ENCODE data around the gene BPIFA1. TPM values are rescaled to one million over a fixed set of nuclear protein-coding genes. Genes with fewer than 3 reads are reported as not detected.

The BPIFA1 gene
- not detected for polyA plus RNA-seq

- no peak for DNase-seq
- H3K4me3 Mint-ChIP-seq: no peak within 1 kb of the TSS
- no peaks in the 10 kb centered on the region for H3K9me3 Mint-ChIP-seq
- H3K4me1 Mint-ChIP-seq: peaks cover 0 to 3% of the 10 kb centered on the region in 2 donors
- H3K27ac Mint-ChIP-seq: no peak within 1 kb of the TSS
- no peaks in the 10 kb centered on the region for H3K36me3 Mint-ChIP-seq
- H3K27me3 Mint-ChIP-seq (ENCODE audit: low read depth in 3 of 3): peaks cover 3 to 8% (median 4%) of the 10 kb centered on the region in 3 donors
Measured at GRCh38 chr20:33235696-33236095, at the start of gene BPIFA1. Gene BPIFA1, plus strand, starts transcription at chr20:33235996. Its CDS starts 1,716 bp downstream, at chr20:33237712.

GRCh38 chr20:33187491-33187890 is 48.3 kb upstream of the BPIFA1 start:
- DNase-seq: no peak
- Mint-ChIP-seq H3K4me1 (no peaks in the 10 kb centered on the region), H3K27ac (no peak overlapping the region), H3K36me3 (no peaks in the 10 kb centered on the region), H3K9me3 (peaks cover 0 to 3% (median 0%) of the 10 kb centered on the region in 6 donors), H3K27me3 (ENCODE audit: low read depth in 3 of 3) (peaks cover 2 to 10% (median 3%) of the 10 kb centered on the region in 3 donors), H3K4me3 (no peak overlapping the region)

GRCh38 chr20:33188421-33188820 is 47.4 kb upstream of the BPIFA1 start:
- H3K27me3 Mint-ChIP-seq (ENCODE audit: low read depth in 3 of 3): peaks cover 2 to 16% (median 3%) of the 10 kb centered on the region in 3 donors
- DNase-seq: no peak
- no peaks in the 10 kb centered on the region for H3K4me1 Mint-ChIP-seq
- no peaks in the 10 kb centered on the region for H3K36me3 Mint-ChIP-seq
- H3K27ac Mint-ChIP-seq: no peak overlapping the region
- no peak overlapping the region for H3K4me3 Mint-ChIP-seq
- H3K9me3 Mint-ChIP-seq: peaks cover 0 to under 1% (median 0%) of the 10 kb centered on the region in 6 donors

DNA sequence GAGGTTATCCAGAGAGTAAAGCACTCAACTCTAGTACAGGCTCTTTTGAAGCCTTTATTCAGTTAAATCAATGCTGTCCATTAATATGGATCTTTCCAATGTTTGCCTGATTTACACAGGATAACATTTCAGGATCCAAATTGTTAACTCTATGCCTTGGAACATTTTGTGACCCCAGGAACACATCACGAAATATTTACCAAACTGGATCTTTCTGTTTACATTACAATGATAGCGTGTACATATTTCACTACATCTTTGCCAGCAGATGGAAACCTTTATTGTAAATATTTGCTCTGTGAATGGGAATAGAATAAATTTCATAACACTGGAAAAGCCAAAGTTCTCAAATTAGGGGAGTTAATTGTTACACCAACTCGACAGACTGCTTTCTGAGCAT is 44.3 kb upstream of the BPIFA1 start:
- Mint-ChIP-seq H3K36me3 (no peaks in the 10 kb centered on the region), H3K4me3 (no peak overlapping the region), H3K27me3 (ENCODE audit: low read depth in 3 of 3) (peaks cover 0 to 17% (median 3%) of the 10 kb centered on the region in 3 donors), H3K4me1 (no peaks in the 10 kb centered on the region), H3K9me3 (no peaks in the 10 kb centered on the region), H3K27ac (no peak overlapping the region)
- no peak for DNase-seq

DNA sequence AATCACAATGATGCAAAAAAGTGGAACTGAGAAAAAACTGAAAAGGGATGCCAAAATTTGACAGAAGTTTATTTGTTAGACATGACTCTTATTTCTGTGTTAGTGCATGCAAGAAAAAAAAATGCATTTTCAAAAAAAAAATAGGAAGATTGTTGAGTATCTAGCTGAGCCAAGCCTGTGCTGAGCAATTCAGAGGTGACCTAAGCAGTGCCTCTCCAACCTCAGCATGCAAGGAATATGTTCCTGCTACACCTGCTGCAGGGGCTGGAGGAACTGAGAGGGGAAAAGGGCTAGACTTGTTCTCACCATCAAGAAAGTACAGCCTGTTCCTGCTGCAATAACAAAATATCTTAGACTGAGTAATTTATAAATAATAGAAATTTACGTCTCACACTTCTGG is 43.8 kb upstream of the BPIFA1 start:
- Mint-ChIP-seq H3K27me3 (ENCODE audit: low read depth in 3 of 3) (peaks cover 0 to 17% (median 3%) of the 10 kb centered on the region in 3 donors), H3K36me3 (no peaks in the 10 kb centered on the region), H3K9me3 (no peaks in the 10 kb centered on the region), H3K4me1 (no peaks in the 10 kb centered on the region), H3K4me3 (no peak overlapping the region), H3K27ac (no peak overlapping the region)
- no peak for DNase-seq

GRCh38 chr20:33192912-33193501 is 42.8 kb upstream of the BPIFA1 start:
- no peaks in the 10 kb centered on the region for H3K9me3 Mint-ChIP-seq
- no peak overlapping the region for H3K4me3 Mint-ChIP-seq
- no peaks in the 10 kb centered on the region for H3K4me1 Mint-ChIP-seq
- no peak for DNase-seq
- H3K36me3 Mint-ChIP-seq: no peaks in the 10 kb centered on the region
- H3K27me3 Mint-ChIP-seq (ENCODE audit: low read depth in 3 of 3): peaks cover 0 to 15% (median 3%) of the 10 kb centered on the region in 3 donors
- H3K27ac Mint-ChIP-seq: no peak overlapping the region

GRCh38 chr20:33199026-33199425 is 36.8 kb upstream of the BPIFA1 start:
- no peaks in the 10 kb centered on the region for H3K36me3 Mint-ChIP-seq
- no peaks in the 10 kb centered on the region for H3K9me3 Mint-ChIP-seq
- no peak overlapping the region for H3K27ac Mint-ChIP-seq
- no peak for DNase-seq
- peaks cover 3 to 11% (median 4%) of the 10 kb centered on the region in 3 donors for H3K27me3 Mint-ChIP-seq (ENCODE audit: low read depth in 3 of 3)
- no peaks in the 10 kb centered on the region for H3K4me1 Mint-ChIP-seq
- H3K4me3 Mint-ChIP-seq: no peak overlapping the region

- no peak for DNase-seq
- H3K27me3 Mint-ChIP-seq (ENCODE audit: low read depth in 3 of 3): peaks cover 6 to 10% (median 8%) of the 10 kb centered on the region in 3 donors
- H3K4me1 Mint-ChIP-seq: no peaks in the 10 kb centered on the region
- H3K27ac Mint-ChIP-seq: no peak overlapping the region
- no peaks in the 10 kb centered on the region for H3K36me3 Mint-ChIP-seq
- H3K9me3 Mint-ChIP-seq: no peaks in the 10 kb centered on the region
- H3K4me3 Mint-ChIP-seq: no peak overlapping the region
Measured at GRCh38 chr20:33202451-33202850, 33.3 kb upstream of the BPIFA1 start.

DNA sequence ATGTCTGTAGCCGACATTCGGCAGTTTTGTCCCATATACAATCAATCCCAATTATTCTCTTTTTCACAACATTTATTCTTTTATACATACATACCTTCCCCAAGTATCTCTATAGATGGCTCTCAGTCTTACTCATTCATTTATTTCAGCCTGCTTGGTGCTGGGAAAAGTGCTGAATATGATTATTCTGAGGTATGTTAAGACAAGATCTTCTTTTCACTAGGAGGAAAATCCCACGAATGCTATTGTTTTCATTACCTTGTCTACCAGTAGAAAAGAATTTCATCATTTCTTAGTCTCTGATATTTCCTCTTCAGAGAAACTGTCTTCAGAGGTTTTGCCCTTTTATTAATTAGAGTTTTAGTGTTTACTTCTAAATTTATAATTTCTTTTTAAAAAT is 32.4 kb upstream of the BPIFA1 start:
- H3K27ac Mint-ChIP-seq: no peak overlapping the region
- H3K4me3 Mint-ChIP-seq: no peak overlapping the region
- no peaks in the 10 kb centered on the region for H3K9me3 Mint-ChIP-seq
- DNase-seq: no peak
- H3K4me1 Mint-ChIP-seq: no peaks in the 10 kb centered on the region
- peaks cover 8 to 13% (median 8%) of the 10 kb centered on the region in 3 donors for H3K27me3 Mint-ChIP-seq (ENCODE audit: low read depth in 3 of 3)
- H3K36me3 Mint-ChIP-seq: no peaks in the 10 kb centered on the region

DNA sequence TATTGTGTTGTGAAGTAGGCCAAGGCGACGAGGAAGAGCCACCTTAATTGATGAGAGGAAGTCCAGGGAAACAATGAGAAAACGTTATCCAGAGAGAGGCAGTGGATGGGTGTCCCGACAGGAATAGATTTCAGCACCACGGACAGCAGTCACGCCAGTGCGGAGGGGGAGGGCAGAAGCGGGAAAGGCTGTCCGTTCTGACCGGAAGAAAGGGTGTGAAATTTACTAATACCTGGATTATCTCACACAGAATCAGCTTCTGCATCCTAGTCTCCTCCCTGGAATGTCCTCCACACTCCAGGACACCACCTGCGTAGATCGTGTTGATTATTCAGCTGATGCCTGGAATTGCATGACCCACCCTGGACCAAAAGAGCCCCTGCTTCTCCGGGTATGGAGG is 26.0 kb upstream of the BPIFA1 start:
- Mint-ChIP-seq H3K9me3 (peaks cover 0 to 5% (median 0%) of the 10 kb centered on the region in 6 donors), H3K27me3 (ENCODE audit: low read depth in 3 of 3) (peaks cover 7 to 26% (median 13%) of the 10 kb centered on the region in 3 donors), H3K36me3 (peaks cover 0 to 3% (median 0%) of the 10 kb centered on the region in 3 donors), H3K27ac (peak overlapping the region in 1 of 6 donors; percentile 9), H3K4me3 (no peak overlapping the region), H3K4me1 (no peaks in the 10 kb centered on the region)
- peak; percentile 5 to 24 (median 21) for DNase-seq

DNA sequence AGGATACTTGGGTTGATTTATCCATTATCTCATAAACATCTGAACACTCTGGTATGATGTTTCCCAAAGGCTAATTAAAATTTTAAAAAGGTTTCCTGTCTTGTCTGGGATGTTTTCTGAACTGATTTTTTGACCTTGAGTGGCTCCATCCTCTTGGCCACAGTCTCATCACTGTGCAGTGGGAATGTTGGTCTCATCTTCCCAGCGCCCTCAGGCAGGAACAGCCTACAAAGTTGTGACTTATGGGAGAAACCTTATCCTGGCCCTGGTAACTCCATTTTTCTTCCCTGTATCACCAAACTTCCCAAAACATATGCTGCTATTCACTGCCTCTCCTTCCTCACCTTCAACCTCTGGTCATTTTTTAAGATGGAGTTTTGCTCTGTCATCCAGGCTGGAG is 25.4 kb upstream of the BPIFA1 start:
- H3K27ac Mint-ChIP-seq: no peak overlapping the region
- no peak for DNase-seq
- H3K27me3 Mint-ChIP-seq (ENCODE audit: low read depth in 3 of 3): peaks cover 9 to 26% (median 13%) of the 10 kb centered on the region in 3 donors

DNA sequence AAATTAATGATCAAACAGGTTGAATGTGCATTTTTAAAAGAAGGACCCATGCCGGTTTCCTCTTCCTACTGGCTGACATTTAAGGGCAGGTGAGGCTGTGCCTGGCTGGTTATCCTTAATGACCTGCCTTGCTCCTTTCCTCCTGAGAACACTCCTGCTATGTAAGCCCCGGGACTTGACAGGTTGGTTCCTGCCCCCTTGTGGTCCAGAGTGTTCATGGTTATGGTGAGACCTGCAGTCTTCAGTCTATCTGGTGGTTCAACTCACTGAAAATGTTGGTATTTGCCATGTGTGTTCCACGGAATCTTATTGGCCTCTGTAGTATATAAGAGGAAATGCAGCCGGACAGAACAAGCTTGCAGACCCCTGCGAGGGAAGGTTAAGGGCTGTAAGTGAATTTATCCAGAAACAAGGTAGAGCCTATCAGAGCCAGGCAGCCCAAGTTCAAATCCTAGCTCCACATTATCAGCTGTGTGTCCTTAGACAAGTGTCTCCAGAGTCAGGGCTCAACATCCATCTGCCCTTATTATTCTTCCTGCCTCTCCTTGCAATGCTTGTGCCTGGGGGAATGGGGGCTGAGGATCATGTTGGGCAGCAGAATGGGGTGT is 23.9 kb upstream of the BPIFA1 start:
- no peak overlapping the region for H3K4me3 Mint-ChIP-seq
- H3K27me3 Mint-ChIP-seq (ENCODE audit: low read depth in 3 of 3): peaks cover 10 to 26% (median 14%) of the 10 kb centered on the region in 3 donors
- peaks cover 0 to 5% (median 0%) of the 10 kb centered on the region in 6 donors for H3K9me3 Mint-ChIP-seq
- H3K36me3 Mint-ChIP-seq: peaks cover 0 to 3% (median 0%) of the 10 kb centered on the region in 3 donors
- no peaks in the 10 kb centered on the region for H3K4me1 Mint-ChIP-seq
- no peak for DNase-seq
- H3K27ac Mint-ChIP-seq: no peak overlapping the region

More for the DNA sequence above, 25.4 kb upstream of the BPIFA1 start:
- Mint-ChIP-seq H3K4me1 (no peaks in the 10 kb centered on the region), H3K4me3 (no peak overlapping the region), H3K9me3 (peaks cover 0 to 5% (median 0%) of the 10 kb centered on the region in 6 donors), H3K36me3 (peaks cover 0 to 3% (median 0%) of the 10 kb centered on the region in 3 donors)

DNA sequence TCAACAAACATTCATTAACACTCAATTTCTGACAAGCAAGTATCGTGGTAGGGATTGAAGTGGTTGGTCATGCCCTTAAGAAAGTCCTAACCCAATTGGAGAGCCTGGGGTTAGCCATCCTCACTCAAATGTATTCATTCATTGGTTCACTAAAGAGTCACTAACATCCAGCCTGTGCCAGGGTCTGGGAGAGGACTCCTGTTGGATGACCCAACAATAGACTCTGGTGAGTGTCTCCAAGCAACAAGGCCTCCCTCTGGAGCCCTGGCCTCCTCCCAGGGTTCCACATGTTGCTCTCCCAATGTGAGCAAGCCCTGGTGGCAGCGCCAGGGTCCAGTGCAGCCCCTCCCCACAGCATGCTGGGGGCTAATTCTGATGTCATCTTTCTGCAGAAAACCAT is 18.7 kb upstream of the BPIFA1 start, which contains the start of gene BPIFA3:
TSS of gene BPIFA3 (plus strand) at position 301 of the 400 bp plus-strand sequence. CDS start 185 bp downstream, outside the sequence.
- Mint-ChIP-seq H3K9me3 (peaks cover 0 to 1% (median 0%) of the 10 kb centered on the region in 6 donors), H3K27ac (no peak within 1 kb of the TSS), H3K4me1 (no peaks in the 10 kb centered on the region), H3K27me3 (ENCODE audit: low read depth in 3 of 3) (peaks cover 6 to 10% (median 8%) of the 10 kb centered on the region in 3 donors), H3K4me3 (no peak within 1 kb of the TSS), H3K36me3 (no peaks in the 10 kb centered on the region)
- no peak for DNase-seq

DNA sequence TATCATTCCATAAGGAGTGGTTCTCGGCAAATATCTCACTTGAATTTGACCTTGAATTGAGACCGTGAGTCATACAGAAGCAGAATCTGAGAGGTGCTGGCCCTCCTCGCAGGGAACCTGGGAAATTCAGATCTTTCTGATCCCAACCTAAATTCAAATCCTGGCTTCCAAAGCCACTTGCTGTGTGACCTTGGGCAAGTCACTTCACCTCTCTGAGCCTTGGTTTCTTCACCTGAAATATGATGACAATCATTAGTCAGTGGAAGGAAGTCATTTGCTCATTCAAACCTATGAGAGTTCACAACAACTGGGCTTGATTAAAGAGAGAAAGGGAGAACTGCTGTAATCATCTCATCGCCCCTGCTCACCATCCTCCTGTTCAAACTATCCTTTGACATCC is 11.4 kb upstream of the BPIFA1 start:
- H3K9me3 Mint-ChIP-seq: no peaks in the 10 kb centered on the region
- no peak overlapping the region for H3K4me3 Mint-ChIP-seq
- H3K27ac Mint-ChIP-seq: no peak overlapping the region
- H3K36me3 Mint-ChIP-seq: no peaks in the 10 kb centered on the region
- no peak for DNase-seq
- peaks cover 4 to 9% of the 10 kb centered on the region in 2 donors for H3K4me1 Mint-ChIP-seq
- H3K27me3 Mint-ChIP-seq (ENCODE audit: low read depth in 3 of 3): peaks cover 5 to 15% (median 7%) of the 10 kb centered on the region in 3 donors

Measured in immature natural killer cell (primary cell).